Measurements from ENCODE around the gene HMGCLL1.
A peak's percentile ranks its signal among the peaks of the same experiment; 100 is the strongest.

The HMGCLL1 gene

GRCh38 chr6:55530931-55531330, 48.1 kb downstream of the HMGCLL1 start:
- no peak for FAIRE-seq

- FAIRE-seq: no peak
These were observed 50.4 kb downstream of the HMGCLL1 start for GRCh38 chr6:55528624-55529023.

- no peak for FAIRE-seq
These were observed 54.6 kb downstream of the HMGCLL1 start for GRCh38 chr6:55524441-55524840.

- FAIRE-seq: no peak
These were observed 60.4 kb downstream of the HMGCLL1 start for GRCh38 chr6:55518529-55519060.

GRCh38 chr6:55516736-55517135, 62.3 kb downstream of the HMGCLL1 start:
- FAIRE-seq: no peak

- no peak for FAIRE-seq
These were observed 66.1 kb downstream of the HMGCLL1 start for GRCh38 chr6:55512904-55513303.

GRCh38 chr6:55511122-55511800, 67.7 kb downstream of the HMGCLL1 start:
- no peak for FAIRE-seq

GRCh38 chr6:55499591-55499990, 79.4 kb downstream of the HMGCLL1 start:
- FAIRE-seq: no peak

GRCh38 chr6:55497694-55498093, 81.3 kb downstream of the HMGCLL1 start:
- no peak for FAIRE-seq

GRCh38 chr6:55496201-55496600, 82.8 kb downstream of the HMGCLL1 start:
- FAIRE-seq: no peak

GRCh38 chr6:55495277-55495676, 83.7 kb downstream of the HMGCLL1 start:
- FAIRE-seq: no peak

- no peak for FAIRE-seq
These were observed 84.6 kb downstream of the HMGCLL1 start for GRCh38 chr6:55494411-55494810.

GRCh38 chr6:55492259-55492658, 86.7 kb downstream of the HMGCLL1 start:
- FAIRE-seq: no peak

GRCh38 chr6:55490871-55491270, 88.1 kb downstream of the HMGCLL1 start:
- no peak for FAIRE-seq

GRCh38 chr6:55474382-55474781, 104.6 kb downstream of the HMGCLL1 start:
- no peak for FAIRE-seq

- no peak for FAIRE-seq
These were observed 105.3 kb downstream of the HMGCLL1 start for GRCh38 chr6:55473722-55474121.

- FAIRE-seq: no peak
These were observed 109.0 kb downstream of the HMGCLL1 start for GRCh38 chr6:55469951-55470366.

GRCh38 chr6:55456016-55456415, 123.0 kb downstream of the HMGCLL1 start:
- no peak for FAIRE-seq

GRCh38 chr6:55450005-55450404, 129.0 kb downstream of the HMGCLL1 start:
- no peak for FAIRE-seq

GRCh38 chr6:55449225-55449624, 129.8 kb downstream of the HMGCLL1 start:
- FAIRE-seq: no peak

GRCh38 chr6:55448451-55448850, 130.5 kb downstream of the HMGCLL1 start:
- FAIRE-seq: no peak

- no peak for FAIRE-seq
These were observed 131.1 kb downstream of the HMGCLL1 start for GRCh38 chr6:55447891-55448290.

- FAIRE-seq: peak; percentile 70
These were observed 133.3 kb downstream of the HMGCLL1 start for GRCh38 chr6:55445648-55446204.

- no peak for FAIRE-seq
These were observed 135.5 kb downstream of the HMGCLL1 start for GRCh38 chr6:55443238-55444134.

Data from TTC549 (cell line).